Stimulated activated CD4-positive, alpha-beta T cell treated with anti-CD3 and anti-CD28 coated beads, TNF-alpha, amount 100 ng/mL, for 48 hours (primary cell): ENCODE results near the gene GDF2.

Experiments
- DNase-seq, 3 donors: peaks; one replicate each; pipeline ENCODE4 v3.0.0-alpha.2; 2020; ENCODE audit warnings: low read depth in 3 of 3

The GDF2 gene

DNA sequence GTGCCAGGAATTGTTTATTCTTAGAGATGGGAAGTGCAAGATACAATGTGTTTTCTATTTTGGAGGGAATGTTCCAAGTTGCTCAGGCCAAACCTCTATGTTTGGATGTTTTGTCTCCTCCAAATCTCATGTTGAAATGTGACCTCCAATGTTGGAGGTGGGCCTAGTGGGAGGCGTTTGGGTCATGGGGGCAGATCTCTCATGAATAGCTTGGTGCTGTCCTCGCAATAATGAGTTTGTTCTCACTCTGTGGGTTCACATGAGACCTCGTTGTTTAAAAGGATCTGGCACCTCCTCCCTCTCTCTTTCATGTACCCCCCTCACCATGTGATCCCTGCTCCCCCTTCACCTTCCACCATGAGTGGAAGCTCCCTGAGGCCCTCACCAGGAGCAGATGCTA lies 30.6 kb upstream of the GDF2 start:
- DNase-seq, result no peak

DNA sequence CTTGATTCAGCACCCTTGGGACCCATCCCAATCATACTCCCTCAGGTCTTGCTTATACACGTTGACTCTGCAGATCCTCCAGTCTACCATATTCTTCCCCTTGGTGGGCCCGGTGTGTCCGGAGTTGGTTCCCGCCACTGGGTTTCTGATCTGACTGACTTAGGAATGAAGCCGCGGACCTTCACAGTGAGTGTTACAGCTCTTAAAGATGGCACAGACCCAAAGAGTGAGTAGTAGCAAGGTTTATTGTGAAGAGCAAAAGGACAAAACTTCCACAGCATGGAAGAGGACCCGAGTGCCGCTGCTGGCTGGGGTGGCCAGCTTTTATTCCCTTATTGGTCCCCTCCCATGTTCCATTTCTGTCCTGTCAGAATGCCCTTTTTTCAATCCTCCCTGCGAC lies 28.2 kb upstream of the GDF2 start:
- DNase-seq, result no peak

GRCh38 chr10:47294501-47294900 lies 27.8 kb upstream of the GDF2 start:
- DNase-seq, result no peak

DNA sequence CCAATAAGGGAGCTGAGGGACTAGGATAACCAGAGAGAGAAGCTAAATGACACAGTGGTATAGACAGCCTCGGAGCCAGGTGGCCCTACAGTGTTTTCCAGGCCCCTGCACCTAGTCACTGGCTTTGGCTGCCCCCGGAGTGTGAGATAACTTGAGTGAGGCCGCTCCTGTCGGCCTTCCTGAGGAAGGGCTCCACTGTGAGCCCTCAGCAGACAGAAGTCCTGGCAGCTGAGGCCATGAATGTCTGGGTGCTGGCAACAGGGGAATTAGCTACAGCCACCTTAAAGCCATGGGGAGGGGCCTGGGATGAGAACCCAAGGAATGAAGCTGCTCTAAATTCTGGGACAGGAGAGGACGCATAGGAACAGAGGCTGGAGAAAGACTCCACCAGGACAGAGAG lies 26.8 kb upstream of the GDF2 start:
- no peak for DNase-seq

- no peak for DNase-seq
Measured at GRCh38 chr10:47296156-47296894, 25.9 kb upstream of the GDF2 start.

- DNase-seq, result no peak
Measured at GRCh38 chr10:47296941-47297340, 25.3 kb upstream of the GDF2 start.

DNA sequence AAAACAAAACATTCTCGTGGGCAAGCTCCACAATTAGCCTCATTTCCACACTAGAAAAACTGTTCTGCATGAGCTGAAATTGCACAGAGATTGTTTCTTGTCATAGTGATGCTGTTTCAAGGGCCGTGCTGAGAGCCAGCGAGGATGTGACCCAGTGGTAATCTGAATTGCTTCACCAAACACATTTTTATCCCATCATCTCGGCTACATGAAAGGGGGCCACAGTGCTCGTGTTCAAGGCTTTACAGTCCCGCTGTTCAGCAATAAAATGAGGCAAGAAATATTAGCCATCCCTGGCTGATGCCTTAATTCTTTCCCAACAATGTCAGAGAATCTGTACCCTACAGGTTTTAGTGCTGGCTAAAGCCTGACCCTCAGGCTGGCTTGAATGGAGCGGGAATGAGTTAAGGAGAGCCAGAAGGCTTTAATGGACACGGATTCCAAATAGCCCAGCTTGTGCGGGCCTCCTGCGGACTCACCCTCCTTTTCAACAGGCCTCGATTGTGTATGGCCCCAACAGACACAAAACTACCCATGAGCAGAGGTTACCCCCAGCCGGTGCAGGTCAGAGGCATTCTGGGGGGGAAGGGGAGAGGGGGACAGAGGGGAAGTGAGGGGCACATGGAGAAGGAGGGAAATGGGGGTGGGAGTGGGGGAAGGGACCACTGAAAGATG lies 24.3 kb upstream of the GDF2 start:
- DNase-seq, result no peak

GRCh38 chr10:47298715-47299114 lies 23.5 kb upstream of the GDF2 start:
- DNase-seq, result no peak

- DNase-seq, result no peak
Measured at GRCh38 chr10:47299611-47300428, 22.4 kb upstream of the GDF2 start, which contains the start of gene GDF10. TSS of gene GDF10 (plus strand) at chr10:47300197. CDS start at chr10:47300652, 455 bp downstream.

GRCh38 chr10:47300429-47300931 lies 21.8 kb upstream of the GDF2 start:
- no peak for DNase-seq

- DNase-seq, result no peak
Measured at GRCh38 chr10:47301833-47302232, 20.4 kb upstream of the GDF2 start.

DNA sequence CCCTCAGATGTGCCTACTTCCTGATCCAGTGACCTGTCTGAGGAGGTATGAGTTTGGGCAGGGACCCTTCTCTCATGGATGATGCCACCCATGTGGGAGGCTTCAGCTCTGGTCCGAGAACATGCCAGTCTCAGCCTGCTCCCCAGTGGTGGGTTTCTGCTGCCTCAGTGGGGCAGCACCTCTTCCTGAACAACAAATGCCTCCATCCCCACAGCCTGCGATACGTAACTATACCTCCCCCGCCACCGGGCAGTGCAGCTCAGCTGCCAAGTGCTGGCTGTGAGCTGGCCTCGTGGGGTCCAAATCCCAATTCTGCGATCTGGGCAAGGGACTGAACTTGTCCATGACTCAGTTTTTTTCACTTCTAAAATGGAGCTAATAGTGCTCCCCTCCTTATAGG lies 19.1 kb upstream of the GDF2 start:
- no peak for DNase-seq

- no peak for DNase-seq
Measured at GRCh38 chr10:47303866-47304265, 18.4 kb upstream of the GDF2 start.

GRCh38 chr10:47305566-47305965 lies 16.7 kb upstream of the GDF2 start:
- no peak for DNase-seq

- DNase-seq, result no peak
Measured at GRCh38 chr10:47306387-47307210, 15.7 kb upstream of the GDF2 start.

- no peak for DNase-seq
Measured at GRCh38 chr10:47307381-47307780, 14.9 kb upstream of the GDF2 start.

DNA sequence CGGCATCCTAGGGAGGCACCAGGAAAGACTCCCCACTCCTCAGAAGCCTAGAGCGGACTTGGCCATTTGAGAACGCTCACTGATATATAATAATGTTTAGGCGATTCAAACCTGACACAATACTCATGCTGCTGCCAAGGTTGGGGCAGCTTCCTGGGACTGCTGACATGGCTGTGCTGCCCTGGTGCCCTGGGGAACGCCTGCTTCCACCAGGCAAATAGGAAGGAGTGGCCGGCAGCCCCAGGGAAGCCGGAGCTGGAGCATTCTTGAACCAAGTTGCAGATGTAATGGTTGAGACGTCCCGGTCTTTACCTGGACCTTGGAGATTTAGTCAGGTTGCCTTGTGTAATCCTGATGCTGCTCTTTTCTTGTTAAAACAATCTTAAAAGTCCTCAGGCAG lies 13.5 kb upstream of the GDF2 start:
- no peak for DNase-seq

DNA sequence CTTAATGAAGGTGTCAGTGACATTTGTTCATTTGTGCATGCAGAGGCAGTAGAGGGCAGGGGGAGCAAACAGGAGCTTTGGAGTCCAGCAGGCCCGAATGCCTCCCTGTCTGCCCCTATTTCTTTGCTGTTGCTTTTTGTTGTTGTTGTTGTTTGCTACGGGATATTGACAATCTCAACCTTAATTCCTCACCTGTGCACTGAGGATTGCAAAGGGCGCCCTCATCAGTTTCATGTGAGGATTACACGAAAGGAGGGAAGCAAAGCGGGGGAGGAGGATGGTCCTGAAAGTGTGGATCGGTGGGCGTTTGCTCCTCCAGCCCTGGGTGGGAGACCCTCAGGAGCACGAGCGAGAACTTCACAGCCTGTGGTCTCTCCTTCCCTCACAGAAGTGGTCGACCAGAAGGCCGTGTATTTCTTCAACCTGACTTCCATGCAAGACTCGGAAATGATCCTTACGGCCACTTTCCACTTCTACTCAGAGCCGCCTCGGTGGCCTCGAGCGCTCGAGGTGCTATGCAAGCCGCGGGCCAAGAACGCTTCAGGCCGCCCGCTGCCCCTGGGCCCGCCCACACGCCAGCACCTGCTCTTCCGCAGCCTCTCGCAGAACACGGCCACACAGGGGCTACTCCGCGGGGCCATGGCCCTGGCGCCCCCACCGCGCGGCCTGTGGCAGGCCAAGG lies 12.7 kb upstream of the GDF2 start:
- DNase-seq, result no peak

DNA sequence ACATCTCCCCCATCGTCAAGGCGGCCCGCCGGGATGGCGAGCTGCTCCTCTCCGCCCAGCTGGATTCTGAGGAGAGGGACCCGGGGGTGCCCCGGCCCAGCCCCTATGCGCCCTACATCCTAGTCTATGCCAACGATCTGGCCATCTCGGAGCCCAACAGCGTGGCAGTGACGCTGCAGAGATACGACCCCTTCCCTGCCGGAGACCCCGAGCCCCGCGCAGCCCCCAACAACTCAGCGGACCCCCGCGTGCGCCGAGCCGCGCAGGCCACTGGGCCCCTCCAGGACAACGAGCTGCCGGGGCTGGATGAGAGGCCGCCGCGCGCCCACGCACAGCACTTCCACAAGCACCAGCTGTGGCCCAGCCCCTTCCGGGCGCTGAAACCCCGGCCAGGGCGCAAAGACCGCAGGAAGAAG lies 12.2 kb upstream of the GDF2 start:
- no peak for DNase-seq

- DNase-seq, result peak in 1 of 3 donors; percentile 17
Measured at GRCh38 chr10:47311193-47311931, 10.9 kb upstream of the GDF2 start.
